Thyroid gland (tissue), 4 donors: ENCODE results near the gene HESX1.

Experiments
- CTCF ChIP-seq, 6 experiments: fragments of 200-600 bp in 3 of 6; fragments of 450-650 bp in 3 of 6; sonication (generic) in 3 of 6; IDR thresholded peaks; one replicate each; pipeline ENCODE4 v1.5.1; 2016 to 2019; ENCODE audit warnings: antibody characterized with exemption in 6 of 6, mild to moderate bottlenecking in 2 of 6, inconsistent platforms in 1 of 6, moderate library complexity in 1 of 6
- POLR2A ChIP-seq, 2 donors: fragments of 450-650 bp; IDR thresholded peaks; one replicate each; pipeline ENCODE4 v1.6.1; 2017; ENCODE audit warnings: antibody characterized with exemption in 2 of 2, mild to moderate bottlenecking in 2 of 2, moderate library complexity in 1 of 2

DNA sequence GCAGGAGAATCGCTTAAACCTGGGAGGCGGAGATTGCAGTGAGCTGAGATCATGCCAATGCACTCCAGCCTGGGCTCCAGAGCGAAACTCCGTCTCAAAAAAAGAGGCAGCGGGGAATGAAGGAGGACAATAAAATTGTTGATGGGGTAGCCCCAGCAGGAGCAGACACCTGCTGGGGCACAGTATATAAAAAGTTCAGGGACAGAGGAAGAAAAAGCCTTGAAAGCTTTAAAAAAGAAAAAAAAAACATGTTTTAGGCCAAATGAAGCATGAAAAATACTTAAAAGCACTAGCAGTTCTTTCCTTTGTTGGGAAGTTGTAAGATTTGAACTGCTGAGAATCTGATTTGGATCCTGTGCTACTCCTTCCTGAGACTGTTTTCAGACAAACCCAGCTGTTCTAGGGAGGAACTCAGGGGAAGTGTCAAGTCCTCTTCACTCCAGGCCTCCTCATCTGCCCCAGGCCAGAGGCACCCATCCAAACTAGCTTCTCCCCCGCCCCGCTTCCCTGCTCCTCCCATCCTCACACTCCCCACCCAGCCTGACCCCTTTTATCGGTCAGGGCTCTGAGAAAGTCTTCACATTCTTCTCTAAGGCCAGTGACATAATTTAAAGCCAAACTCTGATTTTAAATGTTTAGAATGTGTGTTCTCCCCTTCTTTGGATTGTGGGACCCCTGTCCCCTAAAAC is 39.6 kb downstream of the HESX1 start:
- TF ChIP-seq POLR2A (IDR thresholded peaks at IDR 0.05) (no peak), CTCF (IDR thresholded peaks at IDR 0.05) (no peak)
